Measurements from ENCODE around the gene PLEKHG3.
"Not testable (repeated sequence)": the region's sequence is repeated elsewhere in the genome, so short reads cannot be mapped to it uniquely, and the experiment has no call there.

PLEKHG3 gene

GRCh38 chr14:64688811-64689281, 15.4 kb upstream of the PLEKHG3 start:
- DNase-seq, result peak; percentile 17

GRCh38 chr14:64689289-64689688, 14.9 kb upstream of the PLEKHG3 start:
- DNase-seq, result peak; percentile 0

- DNase-seq, result not testable (repeated sequence)
These were observed 13.6 kb upstream of the PLEKHG3 start for GRCh38 chr14:64690607-64691006.

GRCh38 chr14:64691376-64691775, 12.8 kb upstream of the PLEKHG3 start:
- no peak for DNase-seq

GRCh38 chr14:64692189-64692985, 11.8 kb upstream of the PLEKHG3 start:
- no peak for DNase-seq

GRCh38 chr14:64692986-64693809, 11.0 kb upstream of the PLEKHG3 start:
- no peak for DNase-seq

- DNase-seq, result no peak
These were observed 10.4 kb upstream of the PLEKHG3 start for GRCh38 chr14:64693810-64694165.

GRCh38 chr14:64695071-64695470, 9.2 kb upstream of the PLEKHG3 start:
- no peak for DNase-seq

GRCh38 chr14:64696355-64696857, 7.8 kb upstream of the PLEKHG3 start:
- no peak for DNase-seq

GRCh38 chr14:64698903-64699302, 5.3 kb upstream of the PLEKHG3 start:
- no peak for DNase-seq

GRCh38 chr14:64700290-64700689, 3.9 kb upstream of the PLEKHG3 start:
- DNase-seq, result no peak

GRCh38 chr14:64700894-64701293, 3.3 kb upstream of the PLEKHG3 start:
- no peak for DNase-seq

- no peak for DNase-seq
These were observed 2.6 kb upstream of the PLEKHG3 start for GRCh38 chr14:64701660-64702059.

- no peak for DNase-seq
These were observed 1.5 kb upstream of the PLEKHG3 start for GRCh38 chr14:64702493-64703394.

GRCh38 chr14:64703395-64704142, 655 bp upstream of the PLEKHG3 start:
- DNase-seq, result no peak

- no peak for DNase-seq
These were observed 638 bp downstream of the PLEKHG3 start for GRCh38 chr14:64704743-64705380.

GRCh38 chr14:64705381-64706118, 1.3 kb downstream of the PLEKHG3 start:
- no peak for DNase-seq

GRCh38 chr14:64706119-64706592, 1.9 kb downstream of the PLEKHG3 start:
- DNase-seq, result no peak

- DNase-seq, result no peak
These were observed 2.5 kb downstream of the PLEKHG3 start for GRCh38 chr14:64706593-64707193.

- no peak for DNase-seq
These were observed 3.4 kb downstream of the PLEKHG3 start for GRCh38 chr14:64707661-64708060.
